HepG2 (cell line): ENCODE measurements around the gene SIGLEC15. TPM values are rescaled to one million over a fixed set of nuclear protein-coding genes. Genes with fewer than 3 reads are reported as not detected.

Source experiments
- ATAC-seq: fragments of 200-7000 bp; cut with Tn5 transposase; 3 replicates; pipeline ENCODE4 v1.9.1; 2020; ENCODE audit warnings: mild to moderate bottlenecking, moderate library complexity
- BruUV-seq: library from RNA; stranded (reverse); fragments of 400-500 nt; replicated peaks from 2 replicates; lab custom pipeline; 2021; lab: Mats Ljungman, UMichigan
- CTCF ChIA-PET: fragments of 300-600 bp; formaldehyde crosslinking; extraction: SDS; loops from one replicate; lab custom pipeline; 2021; ENCODE audit warnings: low total read pairs, inconsistent platforms, low intra/inter-chr PET ratio; lab: Yijun Ruan, JAX
- POLR2A ChIA-PET: fragments of 350-600 bp; sonication (Branson Sonifier 250); formaldehyde crosslinking; loops from one replicate; lab custom pipeline; 2020; ENCODE audit warnings: antibody characterized with exemption, inconsistent platforms; lab: Yijun Ruan, JAX
- DNase-seq: peaks from one replicate; pipeline ENCODE4 v3.0.0-alpha.2; 2015; ENCODE audit warnings: low spot score
- FAIRE-seq: peaks from 3 replicates; lab custom pipeline; 2011; peaks lifted over from hg19 to GRCh38; lab: Jason Lieb, UNC
- H2AFZ ChIP-seq: one replicate; pipeline ENCODE4 v1.6.1; 2011; ENCODE audit warnings: low read length, inconsistent platforms
- H3K27ac ChIP-seq: fragments of 300-600 bp; 3 replicates; pipeline ENCODE4 v1.8.0; 2011; ENCODE audit warnings: mixed run types, mild to moderate bottlenecking, mixed read lengths, low read length, inconsistent platforms; ENCODE audit not compliant: insufficient read depth; ENCODE audit errors: extremely low read length
- H3K27me3 ChIP-seq, 2 experiments: fragments of 200-600 bp in 1 of 2; 2 replicates in 1 of 2; 3 replicates in 1 of 2; pipeline versions ENCODE4 v1.6.0 to v1.8.0; 2011; ENCODE audit warnings: low read length in 2 of 2, mild to moderate bottlenecking in 2 of 2, moderate library complexity in 2 of 2, inconsistent platforms in 1 of 2; ENCODE audit not compliant: insufficient read depth in 2 of 2, control insufficient read depth in 1 of 2
- H3K36me3 ChIP-seq, 2 experiments: fragments of 200-600 bp in 1 of 2; replicated peaks in 1 of 2; 2 replicates in 1 of 2; 3 replicates in 1 of 2; pipeline versions ENCODE4 v1.5.1 to v1.8.0; 2011; ENCODE audit warnings: low read length in 2 of 2, inconsistent platforms in 1 of 2; ENCODE audit not compliant: insufficient read depth in 2 of 2, control insufficient read depth in 1 of 2
- H3K4me1 ChIP-seq: 2 replicates; pipeline ENCODE4 v1.5.1; 2012; ENCODE audit warnings: low read length, inconsistent platforms; ENCODE audit not compliant: insufficient read depth
- H3K4me2 ChIP-seq: 2 replicates; pipeline ENCODE4 v1.6.0; 2011; ENCODE audit warnings: low read depth, low read length, inconsistent platforms
- H3K4me3 ChIP-seq, 3 experiments: fragments of 200-600 bp in 1 of 3; sonication (generic), shearing (Covaris generic) in 1 of 3; replicated peaks in 1 of 3; 2 replicates each; pipeline ENCODE4 v1.5.1; 2011 to 2016; ENCODE audit warnings: low read length in 3 of 3, inconsistent platforms in 2 of 3, low read depth in 2 of 3, mild to moderate bottlenecking in 2 of 3, control low read depth in 1 of 3, mixed read lengths in 1 of 3; ENCODE audit not compliant: insufficient read depth in 1 of 3
- H3K79me2 ChIP-seq: one replicate; pipeline ENCODE4 v1.6.1; 2011; ENCODE audit warnings: low read length, inconsistent platforms; ENCODE audit not compliant: insufficient read depth
- H3K9ac ChIP-seq: 2 replicates; pipeline ENCODE4 v1.6.0; 2011; ENCODE audit warnings: mild to moderate bottlenecking, low read depth, low read length, inconsistent platforms; ENCODE audit not compliant: insufficient read depth
- H3K9me3 ChIP-seq: 2 replicates; pipeline ENCODE4 v1.5.1; 2012; ENCODE audit warnings: mild to moderate bottlenecking, low read length
- H4K20me1 ChIP-seq: 2 replicates; pipeline ENCODE4 v1.6.0; 2011; ENCODE audit warnings: inconsistent platforms, mild to moderate bottlenecking, low read length, moderate library complexity; ENCODE audit not compliant: insufficient read depth
- CTCF ChIP-seq: sonication (generic); formaldehyde crosslinking; IDR thresholded peaks from 2 replicates; pipeline ENCODE4 v1.5.0; 2020; ENCODE audit warnings: mild to moderate bottlenecking, missing genetic modification reagents, moderate library complexity
- KIAA2018 ChIP-seq: sonication (generic); formaldehyde crosslinking; IDR thresholded peaks from 2 replicates; pipeline ENCODE4 v1.5.0; 2020; ENCODE audit warnings: mild to moderate bottlenecking, missing genetic modification reagents, borderline replicate concordance
- KMT2B ChIP-seq: IDR thresholded peaks from 2 replicates; pipeline ENCODE4 v1.6.1; 2016; ENCODE audit warnings: missing genetic modification reagents, missing compliant biosample characterization
- NFATC3 ChIP-seq: sonication (generic); formaldehyde crosslinking; IDR thresholded peaks from 2 replicates; pipeline ENCODE4 v1.5.1; 2020; ENCODE audit warnings: mild to moderate bottlenecking, missing genetic modification reagents
- TAF1 ChIP-seq: sonication (generic); formaldehyde crosslinking; IDR thresholded peaks from 2 replicates; pipeline ENCODE4 v1.4.0; 2020; ENCODE audit warnings: missing genetic modification reagents
- THAP11 ChIP-seq: IDR thresholded peaks from 2 replicates; pipeline ENCODE4 v1.6.1; 2016; ENCODE audit warnings: missing biosample characterization, missing genetic modification reagents
- ZMYM4 ChIP-seq: sonication (generic); formaldehyde crosslinking; IDR thresholded peaks from 2 replicates; pipeline ENCODE4 v1.8.1; 2023; ENCODE audit warnings: mild to moderate bottlenecking, missing genetic modification reagents
- WGBS: methylation state at CpG from one replicate; pipeline ENCODE4 v1.1.6; 2017; ENCODE audit warnings: low lambda C conversion rate; 5-methylcytosine and 5-hydroxymethylcytosine counted together
- in situ Hi-C: cut with HindIII; loops from 2 replicates; pipeline ENCODE4 v1.10.0; 2017; ENCODE audit warnings: low pct_unique_long_range_greater_than_20kb; ENCODE audit not compliant: extremely low pct_ligation_motif_present
- intact Hi-C: fragments of 100-400 bp; cut with micrococcal nuclease; formaldehyde crosslinking; loops from one replicate; pipeline ENCODE4 v1.10.0; 2022; ENCODE audit not compliant: unreplicated experiment
- polyA plus RNA-seq, 8 experiments: library from polyadenylated mRNA; depleted of rRNA in 3 of 8; stranded (reverse) in 7 of 8; unstranded in 1 of 8; fragments of >200 nt; fragmentation: Illumina TruSeq in 4 of 8; extraction: Trizol in 4 of 8; gene quantifications; 2 replicates each; pipeline versions ENCODE4 v1.2.1 to v1.2.3, GENCODE V29; 2011 to 2016; ENCODE audit warnings: low read depth in 4 of 8, missing spikeins in 1 of 8, mixed read lengths in 1 of 8; ENCODE audit not compliant: insufficient read depth in 1 of 8
- total RNA-seq, 5 experiments: library from RNA; depleted of rRNA; stranded (reverse); fragments of >200 nt; fragmentation: Illumina TruSeq; extraction: Trizol; gene quantifications; 2 replicates each; pipeline ENCODE4 v1.2.3, GENCODE V29; 2016; ENCODE audit warnings: low read depth in 1 of 5

Gene SIGLEC15
- total and polyA plus RNA-seq, 2 of the 13 experiments (the other 11 are each of a cell fraction or from before 2014, with no cell fraction given): not detected

GRCh38 chr18:45852631-45853030 is 27.2 kb downstream of the SIGLEC15 start:
- Histone ChIP-seq H2AFZ (no peak overlapping the region), H3K9me3 (no peaks in the 10 kb centered on the region), H3K4me2 (no peak overlapping the region), H3K36me3 (peaks cover 3 to 51% of the 10 kb centered on the region in 2 experiments; a peak in 3 of 5 replicates), H3K27me3 (no peaks in the 10 kb centered on the region), H3K79me2 (no peaks in the 10 kb centered on the region), H3K9ac (no peak overlapping the region), H3K4me3 (no peak overlapping the region), H3K27ac (no peak overlapping the region), H3K4me1 (no peaks in the 10 kb centered on the region), H4K20me1 (no peaks in the 10 kb centered on the region)
- intact Hi-C loops: no loop called here
- ATAC-seq (no peak), DNase-seq (no peak), FAIRE-seq (no peak)
- BruUV-seq: no TSS peak
- POLR2A ChIA-PET: no interaction called here
- 98% methylated on average over 5 of the region's 5 CpGs for WGBS
- CTCF ChIA-PET: no interaction called here
- in situ Hi-C loops: no loop called here
- TF ChIP-seq ZMYM4 (CRISPR knock-in tag) (no peak), NFATC3 (CRISPR knock-in tag) (no peak), THAP11 (no peak), KIAA2018 (CRISPR knock-in tag) (no peak), CTCF (CRISPR knock-in tag) (no peak), TAF1 (CRISPR knock-in tag) (no peak), KMT2B (CRISPR knock-in tag) (no peak)
